ENCODE results near the gene MAPKAPK5.

DNA sequence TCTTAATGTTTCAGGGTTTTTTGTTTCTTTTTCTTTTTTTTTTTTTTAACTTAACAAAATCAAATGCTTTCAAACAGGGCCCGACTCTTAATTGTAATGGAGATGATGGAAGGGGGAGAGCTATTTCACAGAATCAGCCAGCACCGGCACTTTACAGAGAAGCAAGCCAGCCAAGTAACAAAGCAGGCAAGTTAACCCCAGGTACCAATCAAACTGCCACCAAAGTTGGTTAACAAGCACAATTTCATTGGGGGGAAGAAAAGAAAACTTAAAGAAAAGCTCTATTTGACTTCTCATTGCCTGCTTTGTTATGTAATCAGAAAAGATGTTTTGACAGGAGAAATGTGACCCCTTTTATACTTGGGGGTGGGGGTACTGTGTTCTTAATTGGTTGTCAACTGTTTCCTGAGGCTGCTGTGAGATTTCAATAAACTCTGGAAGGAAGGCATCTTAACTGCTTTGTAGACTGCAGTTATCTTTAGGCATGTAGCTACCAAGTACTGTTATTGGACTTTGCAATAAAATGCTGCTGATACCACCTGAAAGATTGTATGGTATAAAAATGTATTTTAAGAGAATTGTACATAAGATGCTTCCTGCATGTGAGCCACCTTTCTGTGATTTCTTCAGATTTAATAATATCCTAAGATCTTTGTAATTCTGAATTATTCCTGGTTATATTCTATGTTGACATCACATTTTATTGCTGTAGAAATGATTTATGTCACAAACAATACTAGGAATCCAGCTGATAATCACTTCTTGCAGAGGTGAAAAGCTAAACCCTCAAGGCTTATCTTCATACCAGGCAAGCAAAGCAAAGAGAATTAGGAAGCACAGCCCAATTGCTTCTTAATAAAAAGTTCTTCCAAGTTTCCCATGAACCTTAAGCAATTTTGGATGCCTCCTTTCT lies 26.9 kb downstream of the MAPKAPK5 start:
- TF ChIP-seq, protein P1, sequence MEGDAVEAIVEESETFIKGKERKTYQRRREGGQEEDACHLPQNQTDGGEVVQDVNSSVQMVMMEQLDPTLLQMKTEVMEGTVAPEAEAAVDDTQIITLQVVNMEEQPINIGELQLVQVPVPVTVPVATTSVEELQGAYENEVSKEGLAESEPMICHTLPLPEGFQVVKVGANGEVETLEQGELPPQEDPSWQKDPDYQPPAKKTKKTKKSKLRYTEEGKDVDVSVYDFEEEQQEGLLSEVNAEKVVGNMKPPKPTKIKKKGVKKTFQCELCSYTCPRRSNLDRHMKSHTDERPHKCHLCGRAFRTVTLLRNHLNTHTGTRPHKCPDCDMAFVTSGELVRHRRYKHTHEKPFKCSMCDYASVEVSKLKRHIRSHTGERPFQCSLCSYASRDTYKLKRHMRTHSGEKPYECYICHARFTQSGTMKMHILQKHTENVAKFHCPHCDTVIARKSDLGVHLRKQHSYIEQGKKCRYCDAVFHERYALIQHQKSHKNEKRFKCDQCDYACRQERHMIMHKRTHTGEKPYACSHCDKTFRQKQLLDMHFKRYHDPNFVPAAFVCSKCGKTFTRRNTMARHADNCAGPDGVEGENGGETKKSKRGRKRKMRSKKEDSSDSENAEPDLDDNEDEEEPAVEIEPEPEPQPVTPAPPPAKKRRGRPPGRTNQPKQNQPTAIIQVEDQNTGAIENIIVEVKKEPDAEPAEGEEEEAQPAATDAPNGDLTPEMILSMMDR (IDR thresholded peaks at IDR 0.05; ENCODE audit: low read depth, low read length, poor library complexity, severe bottlenecking): no peak
- no peak for TF ChIP-seq EZH2phosphoT487 (IDR thresholded peaks at IDR 0.05; ENCODE audit: borderline replicate concordance, low read length)
